ENCODE results near the gene RORC.

RORC gene

GRCh38 chr1:151828921-151829320, 2.7 kb downstream of the RORC start:
- peak in 2 of 58 donors; percentile 13 to 14 for DNase-seq

DNA sequence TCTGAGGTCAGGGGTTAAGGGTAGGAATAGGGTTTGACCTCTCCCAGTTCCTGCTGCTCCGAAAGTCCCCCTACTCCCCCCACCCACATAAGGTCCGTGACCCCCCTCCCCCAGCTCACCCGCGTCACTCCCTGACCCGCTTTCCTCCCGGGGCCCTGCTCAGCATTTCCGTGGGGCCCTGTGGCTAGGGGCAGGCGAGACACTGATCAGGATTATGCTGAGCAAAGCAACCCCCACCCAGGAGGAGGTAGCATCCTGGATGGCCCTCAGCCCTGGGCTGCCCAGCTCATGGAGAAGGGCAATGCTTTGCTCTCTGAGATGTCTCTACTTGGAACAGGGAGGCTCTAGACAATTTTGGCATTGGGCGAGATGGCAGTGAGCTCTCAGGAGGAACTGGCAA, 3.7 kb downstream of the RORC start:
- no peak for DNase-seq

DNA sequence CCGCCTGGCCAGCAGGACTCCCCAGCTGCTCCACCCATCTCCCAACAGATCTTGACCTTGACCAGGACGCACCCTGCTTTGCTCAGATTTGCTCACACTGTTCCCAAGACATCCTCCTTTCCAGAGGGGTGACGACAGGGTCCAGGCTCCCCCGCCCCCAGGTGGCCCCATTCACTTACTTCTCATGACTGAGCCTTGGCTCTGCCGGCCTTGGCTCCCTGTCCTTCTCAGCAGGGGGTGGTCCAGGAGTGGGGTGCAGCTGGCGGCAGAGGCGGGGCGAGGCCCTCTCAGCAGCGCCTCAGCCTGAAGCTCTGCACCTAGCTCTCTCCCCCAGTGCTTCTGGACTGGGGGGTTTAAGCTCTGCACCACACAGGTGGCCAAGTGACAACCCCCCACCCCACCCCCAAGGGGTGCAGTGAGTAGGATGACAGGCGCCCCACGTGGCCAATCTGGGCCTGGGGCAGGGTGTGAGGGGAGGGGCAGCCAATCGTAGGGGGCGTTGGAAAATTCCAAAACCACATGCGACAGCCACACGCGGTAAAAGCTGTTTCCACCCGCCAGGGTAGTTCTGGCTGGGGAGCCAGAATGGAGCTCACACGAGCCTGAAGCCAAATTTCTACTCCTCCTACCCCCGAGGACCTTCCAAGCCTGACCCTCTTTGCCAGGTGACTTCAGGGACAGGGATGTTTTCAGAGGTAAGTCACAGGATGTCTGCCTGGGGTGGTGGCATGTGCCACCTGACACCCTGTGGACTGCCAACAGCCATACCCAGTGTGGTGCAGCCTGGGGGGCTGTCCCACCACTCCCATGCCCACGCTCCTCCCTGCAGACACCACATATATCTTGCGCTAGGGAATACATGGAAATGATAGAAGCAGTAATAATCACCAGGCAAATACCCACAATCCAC, 5.6 kb downstream of the RORC start:
- no peak for DNase-seq

DNA sequence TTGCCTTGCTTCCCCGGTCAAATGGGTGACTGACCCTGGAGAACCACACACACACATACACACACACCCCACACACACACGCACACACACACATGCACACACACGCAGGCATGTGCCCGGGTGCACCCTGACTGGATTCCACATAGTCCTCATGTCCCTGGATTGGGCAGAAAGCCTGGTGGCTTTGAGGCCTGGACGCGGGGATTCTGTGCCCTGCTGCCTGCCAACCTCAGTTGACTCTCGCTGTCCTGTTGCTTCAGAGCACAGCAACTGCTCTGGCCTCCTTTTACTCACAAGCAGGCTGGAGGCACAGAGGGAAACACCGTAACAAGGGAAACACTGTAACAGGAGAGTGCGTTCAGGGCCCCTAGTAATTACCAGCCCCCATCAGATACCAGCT, 6.4 kb downstream of the RORC start:
- peak in 2 of 58 donors; percentile 12 to 14 for DNase-seq

GRCh38 chr1:151823175-151823574, 8.4 kb downstream of the RORC start:
- DNase-seq, result no peak

GRCh38 chr1:151822404-151822803, 9.2 kb downstream of the RORC start:
- no peak for DNase-seq

DNA sequence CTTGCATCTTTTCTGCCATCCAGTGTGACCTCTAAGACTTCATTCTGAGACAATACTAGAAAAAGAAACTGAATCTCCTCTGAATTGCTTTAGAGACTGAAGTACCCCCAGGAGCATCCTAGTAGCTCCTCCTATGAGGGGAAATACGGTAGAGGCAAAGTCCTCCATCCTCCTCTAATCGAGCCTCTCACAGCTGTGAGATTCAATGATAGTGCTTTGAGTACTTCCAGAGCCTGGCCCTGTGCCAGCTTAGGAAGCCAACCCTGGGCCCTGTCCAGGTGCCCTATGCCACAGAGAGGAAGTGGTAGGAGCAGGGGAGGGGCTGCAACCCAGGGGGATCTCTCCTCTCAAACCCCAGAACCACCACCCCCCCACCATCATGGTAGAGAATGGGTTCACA, 10.7 kb downstream of the RORC start:
- no peak for DNase-seq

GRCh38 chr1:151819976-151820623, 11.5 kb downstream of the RORC start:
- no peak for DNase-seq

GRCh38 chr1:151819227-151819835, 12.3 kb downstream of the RORC start:
- DNase-seq, result no peak

GRCh38 chr1:151817353-151817730, 14.3 kb downstream of the RORC start:
- DNase-seq, result no peak

DNA sequence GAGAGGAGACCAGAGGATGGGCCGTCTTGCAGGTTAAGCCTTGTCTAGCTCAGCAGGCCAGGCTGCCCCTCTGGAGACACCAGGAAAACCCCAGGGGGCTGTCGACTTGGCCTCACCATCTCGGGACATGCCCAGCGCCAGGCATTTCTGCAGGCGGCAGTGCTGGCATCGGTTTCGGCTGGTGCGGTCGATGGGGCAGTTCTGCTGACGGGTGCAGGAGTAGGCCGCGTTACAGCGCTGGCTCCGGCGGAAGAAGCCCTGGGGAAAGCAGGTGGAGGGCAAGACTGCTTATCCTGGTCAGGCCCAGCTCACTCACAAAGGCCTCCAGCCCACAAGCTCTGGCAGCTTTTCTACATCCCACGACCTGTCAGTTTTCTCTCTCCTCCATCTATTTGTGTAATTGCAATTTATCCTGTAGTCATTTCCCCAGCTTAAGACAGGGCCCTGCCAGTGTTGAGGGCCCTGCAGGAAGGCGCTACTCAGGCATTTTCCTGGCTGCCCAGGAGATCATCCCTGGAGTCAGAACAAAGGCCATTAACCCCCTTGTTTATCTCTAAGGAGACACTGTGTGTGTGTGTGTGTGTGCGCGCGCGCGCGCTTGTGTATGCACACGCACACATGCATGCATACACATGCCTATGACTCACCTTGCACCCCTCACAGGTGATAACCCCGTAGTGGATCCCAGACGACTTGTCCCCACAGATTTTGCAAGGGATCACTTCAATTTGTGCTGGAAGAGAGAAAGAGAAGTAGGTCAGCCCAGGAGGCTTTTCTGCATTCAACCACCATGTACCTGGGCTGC, 14.9 kb downstream of the RORC start:
- no peak for DNase-seq

DNA sequence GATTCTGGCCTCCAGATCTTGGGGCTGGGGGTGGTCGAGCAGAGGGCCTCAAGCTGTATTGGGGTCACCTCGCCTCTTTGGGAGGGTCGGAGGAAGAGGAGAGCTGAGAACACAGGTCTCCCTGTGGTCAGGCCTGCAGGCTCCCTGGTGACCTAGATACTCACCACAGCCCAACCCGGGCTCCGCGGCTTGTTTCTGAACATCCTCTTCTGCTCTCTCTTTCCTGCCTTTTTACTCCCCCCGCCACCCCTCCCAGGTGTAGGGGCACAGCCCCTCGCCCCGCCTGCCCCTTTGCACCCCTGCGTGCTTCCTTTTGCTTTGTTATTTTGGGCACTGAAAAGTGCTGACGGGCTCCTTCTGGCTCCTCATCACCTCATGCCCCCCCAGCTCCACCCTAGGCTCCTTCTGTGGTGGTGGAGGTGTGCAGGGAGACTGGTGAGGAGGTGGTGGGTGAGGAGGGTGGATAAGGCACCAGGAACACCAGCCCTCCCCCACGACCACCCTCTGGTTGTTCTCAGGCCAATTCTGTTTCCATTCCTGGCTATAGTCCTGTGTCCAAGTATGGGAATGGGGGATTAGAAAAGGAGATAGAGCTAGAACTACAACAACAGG, 15.8 kb downstream of the RORC start:
- DNase-seq, result no peak

DNA sequence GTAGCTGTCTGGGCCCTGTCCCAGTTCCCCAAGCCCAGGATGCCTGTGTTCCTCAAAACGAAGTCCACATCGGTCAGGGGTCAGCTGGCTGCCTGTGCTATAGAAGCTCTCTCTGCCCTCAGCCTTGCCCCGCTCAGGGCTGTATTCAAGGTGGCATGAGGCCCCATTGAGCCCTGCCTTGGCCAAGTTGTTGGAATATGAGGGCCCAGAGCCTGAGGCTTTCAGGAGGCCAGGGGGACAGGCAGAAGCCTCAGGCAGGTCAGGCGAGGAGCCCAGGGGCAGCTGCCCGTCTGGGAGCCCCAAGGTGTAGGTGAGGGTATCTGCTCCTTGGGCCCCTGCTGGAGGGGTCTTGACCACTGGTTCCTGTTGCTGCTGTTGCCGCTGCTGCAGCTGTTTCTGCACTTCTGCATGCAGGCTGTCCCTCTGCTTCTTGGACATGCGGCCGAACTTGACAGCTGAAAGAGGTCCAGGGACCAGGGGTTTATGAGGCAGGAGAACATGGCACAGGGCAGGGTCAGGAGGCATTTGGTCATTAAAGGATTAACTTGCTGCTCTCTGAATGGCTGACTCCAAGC, 16.5 kb downstream of the RORC start:
- DNase-seq, result no peak

DNA sequence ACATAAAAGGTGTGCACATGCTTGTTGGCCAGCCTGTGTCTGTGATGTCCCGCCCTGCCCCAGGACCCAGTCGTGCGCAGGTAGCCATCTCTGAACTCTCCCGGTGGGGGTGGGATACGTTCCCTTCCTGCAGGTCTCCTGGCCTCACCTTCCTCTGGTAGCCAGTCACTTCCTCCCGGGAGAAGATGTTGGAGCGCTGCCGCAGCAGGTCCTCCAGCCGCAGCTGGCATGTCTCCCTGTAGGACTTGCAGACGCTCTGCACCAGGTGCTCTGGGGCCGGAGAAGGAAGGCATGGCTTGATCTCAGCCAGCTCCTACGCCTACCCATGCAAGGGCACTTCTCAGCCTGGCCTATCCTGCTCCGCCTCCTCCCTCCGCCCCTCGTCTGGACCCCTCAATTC, 17.2 kb downstream of the RORC start:
- DNase-seq, result no peak

DNA sequence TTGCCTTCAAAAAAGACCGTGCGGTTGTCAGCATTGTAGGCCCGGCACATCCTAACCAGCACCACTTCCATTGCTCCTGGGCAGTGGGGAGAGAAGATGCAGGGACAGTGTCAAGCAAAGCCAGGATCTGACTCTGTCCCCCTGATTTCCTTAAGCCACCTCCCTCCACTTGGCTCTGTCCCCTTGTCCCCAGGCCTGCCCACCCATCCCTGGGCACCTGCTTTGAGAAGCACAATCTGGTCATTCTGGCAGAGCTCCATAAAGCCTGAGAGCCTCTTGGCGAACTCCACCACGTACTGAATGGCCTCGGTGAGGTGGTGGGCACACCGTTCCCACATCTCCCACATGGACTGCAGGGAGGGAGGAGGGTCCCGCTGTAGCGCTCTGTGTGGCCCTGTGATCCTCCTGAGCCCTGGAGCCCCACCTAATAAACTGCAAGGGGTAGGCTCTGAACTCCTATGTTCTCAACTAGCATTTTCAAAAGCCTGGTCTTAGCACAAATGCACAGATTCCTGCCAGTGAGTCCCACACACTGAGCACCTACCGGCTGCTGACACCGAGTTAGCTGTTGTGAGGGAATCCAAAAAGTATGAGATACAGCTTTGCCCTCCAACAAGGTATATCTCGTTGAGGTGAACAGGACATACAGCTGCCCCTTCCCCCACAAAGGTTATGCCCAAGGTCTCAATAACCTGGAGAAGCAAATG, 18.2 kb downstream of the RORC start:
- DNase-seq, result no peak

GRCh38 chr1:151811181-151811580, 20.4 kb downstream of the RORC start:
- no peak for DNase-seq

GRCh38 chr1:151809985-151810556, 21.5 kb downstream of the RORC start:
- DNase-seq, result no peak

DNA sequence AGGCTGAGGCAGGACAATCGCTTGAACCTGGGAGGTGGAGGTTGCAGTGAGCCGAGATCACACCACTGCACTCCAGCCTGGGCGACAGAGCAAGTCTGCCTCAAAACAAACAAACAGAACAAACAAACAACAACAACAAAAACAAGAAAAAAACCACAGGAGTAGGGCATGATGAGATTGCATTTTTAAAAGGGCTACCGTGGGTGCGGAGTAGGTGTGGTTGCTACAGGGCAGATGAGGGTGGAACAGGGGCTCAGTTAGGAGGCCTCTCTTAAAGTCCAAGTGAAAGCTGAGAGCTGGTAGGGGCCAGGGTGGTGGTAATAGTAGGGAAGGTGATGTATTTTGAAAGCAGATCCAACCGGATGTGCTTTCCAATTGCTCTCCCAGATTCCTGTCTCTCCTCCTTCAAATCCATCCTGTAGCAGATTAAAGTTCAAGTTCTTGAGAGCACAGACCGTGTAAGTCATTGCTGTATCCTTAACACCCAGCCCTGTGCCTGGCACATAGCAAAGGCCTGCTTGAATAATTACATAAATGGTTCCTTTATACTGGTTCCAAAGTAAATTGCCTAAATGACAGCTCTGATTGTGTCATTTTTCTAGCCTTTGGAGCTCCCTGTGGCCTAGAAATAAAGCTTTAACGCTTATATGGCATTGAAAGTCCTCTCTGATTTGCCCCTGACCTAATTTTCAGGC, 22.2 kb downstream of the RORC start:
- peak in 4 of 58 donors; percentile 6 to 22 (median 8) for DNase-seq

DNA sequence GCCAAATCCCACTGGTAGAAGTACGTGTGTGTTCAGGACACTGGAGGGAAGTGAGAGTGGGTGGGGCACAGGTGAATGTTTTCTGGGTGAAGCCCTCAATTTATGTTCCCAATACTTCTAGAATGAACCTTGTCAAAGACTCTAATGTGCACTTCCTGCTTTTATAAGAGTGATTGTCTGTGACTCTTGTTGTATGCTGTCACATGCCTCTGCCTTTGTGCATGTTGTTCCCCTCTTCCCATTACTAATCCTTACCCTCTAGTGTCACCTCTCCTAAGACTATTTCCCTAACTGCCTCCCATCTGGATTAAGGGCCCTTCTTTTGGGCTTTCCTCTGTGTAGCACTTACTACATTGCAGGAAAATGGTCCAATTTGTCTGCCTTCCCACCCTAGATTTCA, 23.8 kb downstream of the RORC start:
- no peak for DNase-seq

Measured in anterior cingulate cortex (tissue), 58 donors.